NCI-H2227 treated with DMSO at 0.1 percent for 48 hours (cell line): ENCODE results near the gene TTC28.

Source experiments
- DNase-seq: peaks from one replicate; lab custom pipeline; 2025; lab: John Stamatoyannopoulos, UW

Gene TTC28

DNA sequence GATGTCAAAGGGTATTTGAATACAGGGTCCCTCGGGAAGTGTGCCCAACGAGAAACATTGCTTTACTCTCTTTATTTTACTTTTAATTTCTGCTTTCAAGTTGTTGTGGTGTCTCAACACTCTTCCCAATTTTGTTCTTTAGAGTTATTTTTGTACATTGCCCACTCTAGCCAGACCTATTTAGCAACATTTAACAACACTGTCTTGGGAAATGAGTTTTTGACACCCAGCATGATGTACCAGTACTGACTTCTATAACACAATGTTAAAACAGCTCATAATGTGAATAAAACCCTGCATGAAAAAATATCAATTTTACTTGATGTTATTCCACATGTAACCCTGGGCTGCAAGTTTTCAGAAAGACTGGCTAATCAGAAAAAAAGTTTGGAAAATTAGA is 410.4 kb downstream of the TTC28 start:
- DNase-seq, result no peak

DNA sequence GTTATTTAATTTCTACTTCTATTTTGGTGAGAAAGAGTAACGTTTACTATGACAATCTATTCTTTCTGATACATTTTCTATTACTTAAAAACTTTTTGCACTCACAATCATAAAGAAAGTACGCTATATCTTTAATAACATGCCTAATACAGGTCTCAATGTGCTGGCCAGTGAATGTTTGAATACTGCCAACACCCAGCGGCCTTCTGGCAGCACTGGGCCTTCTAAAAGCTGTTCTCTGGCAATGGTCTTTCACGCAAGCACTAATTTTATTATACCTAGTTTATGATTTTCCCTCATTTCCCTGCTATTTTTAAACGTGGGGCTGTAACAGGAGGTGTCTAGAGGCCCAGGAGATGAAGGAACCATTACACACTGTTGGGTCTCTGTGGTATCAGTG is 410.8 kb downstream of the TTC28 start:
- DNase-seq, result no peak

GRCh38 chr22:28268171-28268570 is 411.5 kb downstream of the TTC28 start:
- DNase-seq, result no peak

DNA sequence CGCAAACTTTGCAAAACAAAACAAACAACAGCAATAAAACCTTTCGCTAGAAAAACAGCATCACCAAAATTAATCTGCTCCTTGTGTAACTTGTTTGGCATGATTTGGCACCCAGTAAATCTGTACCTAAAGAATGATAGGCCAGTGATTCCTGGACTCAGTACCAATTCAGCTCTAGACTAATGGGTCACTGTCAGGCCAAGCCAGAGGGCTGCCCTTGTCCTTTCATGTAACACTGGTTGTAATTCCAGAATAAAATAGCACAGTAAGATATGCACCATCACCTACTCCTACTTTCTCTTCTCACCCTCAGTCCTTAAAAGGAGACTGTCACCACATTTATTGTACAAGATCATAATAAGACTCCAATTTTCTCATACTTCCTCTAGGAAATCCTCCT is 419.0 kb downstream of the TTC28 start:
- no peak for DNase-seq

DNA sequence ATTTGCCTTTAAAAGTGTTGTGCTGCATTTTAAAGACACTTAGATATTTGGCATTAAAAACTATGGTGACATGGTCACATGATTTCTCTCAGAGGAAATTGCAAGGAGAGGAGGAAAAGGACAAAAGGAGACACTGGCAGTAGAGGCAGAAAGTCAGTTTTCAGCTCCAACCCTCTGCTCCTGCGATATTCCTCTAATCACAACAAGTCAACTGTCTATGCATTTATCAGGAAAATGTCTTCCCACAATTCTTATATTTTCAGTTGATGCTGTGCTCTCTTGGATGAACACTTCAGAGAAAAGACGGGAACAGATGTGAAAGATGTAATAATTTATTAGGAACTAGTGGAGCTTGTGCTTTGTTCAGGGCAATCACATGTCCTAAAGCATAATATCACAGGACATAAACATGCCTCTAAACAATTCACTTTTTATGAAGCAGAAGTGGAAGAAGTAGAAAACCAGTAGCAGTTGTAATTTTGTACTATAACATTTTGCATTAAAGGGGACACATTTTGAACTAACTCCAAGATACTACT is 419.8 kb downstream of the TTC28 start:
- no peak for DNase-seq

DNA sequence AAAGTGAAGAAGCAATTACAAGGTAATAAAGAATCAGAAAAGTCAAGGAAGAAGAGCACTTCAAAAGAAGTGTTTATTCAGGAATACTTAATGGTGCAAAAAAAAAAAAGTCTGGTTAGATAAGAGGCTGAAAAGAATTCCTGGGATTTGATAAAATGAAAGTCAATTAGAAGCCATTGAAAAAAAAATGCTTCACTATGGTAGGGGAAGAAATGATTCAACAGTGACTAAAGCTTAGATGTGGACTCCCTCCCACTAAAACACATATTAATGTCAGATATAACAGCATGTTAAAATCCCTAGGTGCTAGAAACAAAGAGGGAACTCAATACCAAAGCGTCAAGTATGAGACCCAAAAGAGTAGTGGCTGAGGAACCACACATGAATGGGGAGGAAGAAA is 425.2 kb downstream of the TTC28 start:
- no peak for DNase-seq

DNA sequence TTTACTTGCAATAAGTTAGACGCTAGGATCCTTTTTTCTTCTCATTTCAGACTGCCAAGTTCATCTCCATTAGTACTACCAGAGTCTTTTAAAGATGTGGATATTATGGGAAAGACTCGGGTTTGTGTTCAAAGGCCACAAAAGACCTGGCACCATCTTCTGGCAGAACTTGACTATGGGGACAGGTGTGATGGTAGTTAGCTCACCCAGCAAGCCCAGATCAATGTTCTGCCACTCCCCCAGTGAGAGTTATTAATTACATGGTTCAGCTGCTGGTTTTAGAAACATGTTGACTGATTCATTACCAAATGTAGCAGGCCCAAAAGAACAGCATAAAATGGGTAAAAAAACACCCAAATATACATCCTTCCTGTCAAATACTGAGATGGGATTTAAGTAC is 427.1 kb downstream of the TTC28 start:
- DNase-seq, result no peak

DNA sequence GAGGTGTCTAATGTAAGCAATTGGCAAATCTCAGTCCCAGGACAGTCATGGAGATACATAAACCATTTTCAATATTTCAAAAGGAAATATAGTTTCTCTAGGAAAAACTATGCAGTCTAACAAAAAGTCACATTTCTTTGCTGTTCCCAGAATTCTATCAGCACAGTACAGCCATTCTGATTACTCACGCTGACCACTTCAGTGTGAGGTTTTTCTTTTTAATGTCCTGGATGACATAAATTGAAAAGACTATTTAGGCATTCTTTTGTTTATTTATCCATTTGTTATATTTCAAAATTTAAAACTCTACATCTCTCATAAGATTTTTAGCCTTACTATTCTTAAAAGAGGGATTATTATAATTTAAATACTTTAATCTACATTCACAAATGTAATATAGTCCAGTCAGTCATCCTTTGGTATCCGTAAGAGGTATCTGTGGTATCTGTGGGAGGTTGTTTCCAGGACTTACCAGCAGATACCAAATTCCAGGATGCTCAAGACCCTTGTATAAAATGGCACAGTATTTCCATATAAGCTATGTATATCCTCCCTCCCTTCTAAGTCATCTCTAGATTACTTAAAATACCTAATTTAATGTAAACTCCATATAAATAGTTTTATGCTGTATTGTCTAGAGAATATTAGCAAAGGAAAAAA is 429.5 kb downstream of the TTC28 start:
- no peak for DNase-seq

GRCh38 chr22:28249402-28249801 is 430.2 kb downstream of the TTC28 start:
- DNase-seq, result no peak

DNA sequence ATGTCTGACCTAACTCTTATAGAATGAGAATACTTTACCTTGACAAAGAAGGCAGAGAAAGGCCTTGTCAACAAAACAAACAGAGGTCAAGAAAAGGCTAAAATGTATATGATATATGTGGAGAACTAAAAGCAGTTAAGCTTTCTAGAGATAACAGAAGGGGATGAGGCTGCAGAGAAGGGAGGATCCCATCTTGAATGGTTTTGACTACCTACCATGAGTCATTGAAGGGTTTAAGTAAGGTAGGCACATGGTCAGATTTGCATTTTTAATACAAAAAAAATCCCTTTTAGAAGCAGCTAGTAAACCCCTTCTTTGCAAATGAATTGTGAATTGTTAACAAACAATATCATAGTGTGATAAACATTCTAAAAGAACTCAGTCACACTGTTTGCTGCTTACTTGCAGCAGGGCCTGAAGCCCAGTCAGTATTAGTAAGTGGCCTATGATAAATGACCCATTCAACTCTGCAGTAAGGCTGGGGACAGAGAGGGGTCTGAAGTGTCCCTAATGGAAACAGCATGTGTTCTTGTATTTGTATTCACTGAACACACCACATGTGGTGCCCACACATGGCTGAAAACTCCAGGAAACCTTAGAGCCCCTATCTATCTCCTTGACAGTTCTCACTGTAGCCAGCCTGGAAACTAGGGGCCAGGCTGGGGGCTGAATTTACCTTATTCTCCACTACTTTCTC is 431.8 kb downstream of the TTC28 start:
- no peak for DNase-seq

- no peak for DNase-seq
These were observed 432.5 kb downstream of the TTC28 start for GRCh38 chr22:28247136-28247535.

DNA sequence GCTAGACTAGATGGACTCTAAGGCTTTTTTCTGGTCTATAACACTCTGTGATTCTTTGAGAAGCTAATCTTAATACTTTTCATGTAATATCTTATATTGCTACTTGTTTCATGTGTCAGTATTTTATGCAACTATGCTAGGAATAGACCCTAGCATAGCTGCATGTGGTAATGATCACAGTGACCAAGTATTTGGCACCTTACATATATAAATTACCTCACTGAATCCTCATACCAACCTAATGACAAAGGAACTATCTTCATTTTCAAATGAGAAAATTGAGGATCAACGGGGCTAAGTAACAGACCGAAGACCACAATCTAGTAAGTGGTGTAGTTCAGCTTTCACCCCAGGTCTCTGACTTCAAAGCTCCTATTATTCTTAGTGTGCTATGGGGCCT is 433.2 kb downstream of the TTC28 start:
- no peak for DNase-seq

GRCh38 chr22:28245579-28246224 is 433.9 kb downstream of the TTC28 start:
- DNase-seq, result no peak

DNA sequence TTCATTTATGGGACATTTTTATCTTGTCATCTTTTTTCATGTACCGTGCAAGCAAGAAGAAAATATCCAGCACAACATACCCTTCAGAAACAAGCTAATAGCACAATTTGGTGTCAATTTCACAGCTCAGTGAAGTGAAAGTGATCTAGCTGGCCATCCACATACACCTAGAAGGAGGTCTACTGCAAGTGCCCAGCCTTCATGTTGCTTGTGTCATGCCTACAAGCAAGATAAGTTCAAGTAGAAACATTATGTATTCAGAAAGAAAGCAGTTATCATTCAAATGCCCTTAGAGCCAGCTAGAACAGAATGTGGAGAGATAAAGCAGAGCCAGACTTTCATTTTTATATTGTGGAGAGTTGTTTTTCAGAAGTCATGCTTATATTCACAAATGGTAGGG is 434.9 kb downstream of the TTC28 start:
- DNase-seq, result no peak

DNA sequence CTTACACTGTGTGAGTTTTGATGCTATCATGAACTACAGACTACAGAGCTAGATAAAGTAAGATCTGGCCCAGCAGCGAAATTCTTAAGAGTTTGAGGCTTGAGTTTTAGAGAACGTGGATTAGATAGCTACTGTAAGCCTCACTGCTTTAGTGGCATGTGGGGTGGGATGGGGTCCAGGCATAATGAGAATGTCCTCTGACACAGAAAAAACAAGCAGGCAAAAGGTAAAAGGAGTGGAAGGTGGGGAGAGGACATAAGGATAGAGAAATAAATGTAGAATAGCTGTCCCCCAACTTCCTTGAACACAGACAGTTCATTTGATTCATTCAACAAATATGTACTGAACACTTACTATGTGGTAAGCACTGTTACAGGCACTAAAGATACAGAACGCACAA is 436.1 kb downstream of the TTC28 start:
- no peak for DNase-seq

GRCh38 chr22:28241656-28242290 is 437.9 kb downstream of the TTC28 start:
- DNase-seq, result peak; percentile 13

DNA sequence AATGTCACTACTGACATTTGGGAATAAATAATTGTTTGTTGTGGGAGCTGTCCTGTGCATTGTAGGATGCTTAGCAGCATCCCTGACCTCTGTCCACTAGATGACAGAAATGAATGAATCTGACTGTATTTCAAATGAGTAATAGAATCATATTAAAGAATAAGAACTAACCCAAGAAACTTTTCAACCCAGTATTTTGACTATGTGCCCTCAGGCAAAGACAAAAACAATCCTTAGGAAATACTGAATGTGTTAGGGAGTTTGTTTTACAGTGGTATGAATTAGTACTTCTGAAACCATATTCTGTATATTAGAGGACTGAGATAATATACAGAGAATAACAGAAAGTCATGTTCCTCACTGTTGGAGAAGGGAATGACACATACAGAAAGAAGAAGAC is 439.7 kb downstream of the TTC28 start:
- DNase-seq, result no peak

DNA sequence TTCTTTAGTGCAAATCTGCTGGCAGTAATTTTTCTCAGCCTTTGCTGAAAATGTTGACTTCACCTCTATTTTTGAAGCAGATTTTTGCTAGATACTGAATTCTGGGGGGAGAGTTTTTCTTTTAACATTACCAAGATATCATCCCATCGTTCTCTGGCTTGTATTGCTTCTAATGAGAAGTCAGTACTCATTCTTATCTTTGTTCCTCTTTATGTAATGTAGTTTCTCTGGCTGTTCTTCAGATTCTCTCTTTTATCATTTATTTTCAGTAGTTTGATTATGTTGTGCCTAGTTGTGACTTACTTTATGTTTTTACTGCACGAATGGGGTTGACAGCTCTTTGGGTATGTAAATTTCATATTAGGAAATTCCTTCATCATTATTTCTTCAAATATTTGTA is 441.9 kb downstream of the TTC28 start:
- no peak for DNase-seq

GRCh38 chr22:28237112-28237511 is 442.5 kb downstream of the TTC28 start:
- no peak for DNase-seq

DNA sequence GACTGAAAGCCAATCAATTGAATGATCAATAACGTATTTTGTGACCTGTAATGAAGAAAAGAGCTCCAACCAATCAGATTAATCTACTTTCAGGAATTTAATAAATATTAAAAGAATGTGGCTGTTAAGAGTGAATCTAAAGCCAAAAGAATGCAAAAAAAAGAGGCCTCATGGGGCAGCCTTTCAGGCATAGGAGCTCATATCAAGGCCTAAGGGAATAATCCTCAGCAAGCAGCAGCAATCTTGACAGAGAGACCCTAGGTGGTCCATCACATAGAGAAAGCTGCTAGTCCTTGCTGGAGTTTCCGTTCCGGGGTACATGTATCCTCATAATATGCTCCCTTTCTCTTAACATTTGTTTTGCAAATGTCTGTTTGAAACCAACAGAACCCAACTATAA is 447.4 kb downstream of the TTC28 start:
- DNase-seq, result no peak

DNA sequence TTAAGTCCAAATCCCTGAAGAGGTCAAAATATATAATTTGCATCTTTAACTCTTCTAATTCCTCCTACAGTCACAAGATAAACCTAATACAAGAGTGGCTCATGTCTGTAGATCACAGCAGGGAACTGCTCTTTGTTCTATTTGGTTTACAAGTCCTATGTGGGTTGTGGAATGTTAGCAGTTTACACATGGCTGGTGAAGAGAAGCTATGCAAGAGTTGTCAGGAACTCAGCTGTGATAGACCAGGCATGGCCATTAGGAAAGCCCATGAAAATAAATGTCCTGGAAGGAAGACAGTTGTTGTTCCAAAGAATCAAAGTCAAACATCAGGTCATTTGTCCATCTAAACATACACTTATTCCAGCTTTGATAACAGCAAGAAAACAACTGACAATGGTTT is 448.2 kb downstream of the TTC28 start:
- no peak for DNase-seq

DNA sequence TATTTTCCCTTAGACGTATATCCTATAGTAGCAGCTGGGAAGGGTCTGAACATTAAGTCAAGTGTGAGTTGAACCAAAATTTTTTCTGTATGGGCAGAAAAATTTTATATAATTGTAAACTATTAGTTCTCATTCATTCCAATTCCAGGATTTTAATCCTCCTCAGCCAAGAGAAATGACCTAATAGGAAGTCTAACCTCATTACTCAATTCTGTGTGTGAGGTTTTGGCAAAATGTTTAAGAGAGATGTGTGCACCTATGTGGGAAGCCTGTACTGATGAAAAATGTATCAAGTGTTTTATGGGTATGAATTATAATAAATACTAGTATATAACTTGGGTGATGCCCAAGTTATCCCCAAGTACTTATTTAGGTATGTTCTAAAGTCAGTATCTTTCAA is 449.0 kb downstream of the TTC28 start:
- DNase-seq, result no peak
